IgD-negative memory B cell (primary cell): Measurements from ENCODE around the gene ATP10B. TPM values are rescaled to one million over a fixed set of nuclear protein-coding genes. Genes with fewer than 3 reads are reported as not detected.

Experiments used
- H3K27ac Mint-ChIP-seq, 3 donors: one replicate each; pipeline ENCODE4 v1.8.0; 2020 to 2022; ENCODE audit warnings: mild to moderate bottlenecking in 3 of 3, mixed read lengths in 3 of 3, moderate library complexity in 1 of 3
- H3K27me3 Mint-ChIP-seq: one replicate; pipeline ENCODE4 v1.8.0; 2021; ENCODE audit warnings: mixed read lengths
- H3K36me3 Mint-ChIP-seq: one replicate; pipeline ENCODE4 v1.8.0; 2020; ENCODE audit warnings: mild to moderate bottlenecking, mixed read lengths
- H3K4me1 Mint-ChIP-seq, 3 donors: one replicate each; pipeline ENCODE4 v1.8.0; 2020 to 2022; ENCODE audit warnings: mixed read lengths in 3 of 3, mild to moderate bottlenecking in 1 of 3
- H3K4me3 Mint-ChIP-seq, 4 donors: one replicate each; pipeline ENCODE4 v1.8.0; 2020 to 2022; ENCODE audit warnings: mild to moderate bottlenecking in 4 of 4, mixed read lengths in 4 of 4, moderate library complexity in 3 of 4
- H3K9me3 Mint-ChIP-seq, 3 donors: one replicate each; pipeline ENCODE4 v1.8.0; 2020 to 2021; ENCODE audit warnings: mixed read lengths in 3 of 3, mild to moderate bottlenecking in 1 of 3
- polyA plus RNA-seq: library from polyadenylated mRNA; unstranded; fragments of 300-500 nt; fragmentation: Illumina TruSeq; gene quantifications from one replicate; pipeline ENCODE4 v1.2.3, GENCODE V29; 2021

The ATP10B gene
- polyA plus RNA-seq, 1 donor from 2014 or later, result 1.0 TPM

- H3K9me3 Mint-ChIP-seq, result no peaks in the 10 kb centered on the region
- H3K36me3 Mint-ChIP-seq, result no peaks in the 10 kb centered on the region
- no peaks in the 10 kb centered on the region for H3K4me1 Mint-ChIP-seq
- H3K27ac Mint-ChIP-seq, result no peak overlapping the region
- H3K27me3 Mint-ChIP-seq, result peaks cover 2% of the 10 kb centered on the region
- H3K4me3 Mint-ChIP-seq, result no peak overlapping the region
Measured at GRCh38 chr5:160792732-160793529, 59.1 kb downstream of the ATP10B start.

- Mint-ChIP-seq H3K9me3 (no peaks in the 10 kb centered on the region), H3K36me3 (no peaks in the 10 kb centered on the region), H3K27me3 (peaks cover 2% of the 10 kb centered on the region), H3K27ac (no peak overlapping the region), H3K4me3 (no peak overlapping the region), H3K4me1 (no peaks in the 10 kb centered on the region)
Measured at GRCh38 chr5:160792281-160792680, 59.7 kb downstream of the ATP10B start.

GRCh38 chr5:160789219-160789859, 62.7 kb downstream of the ATP10B start:
- H3K4me3 Mint-ChIP-seq, result no peak overlapping the region
- no peaks in the 10 kb centered on the region for H3K27me3 Mint-ChIP-seq
- H3K36me3 Mint-ChIP-seq, result no peaks in the 10 kb centered on the region
- no peaks in the 10 kb centered on the region for H3K4me1 Mint-ChIP-seq
- no peaks in the 10 kb centered on the region for H3K9me3 Mint-ChIP-seq
- H3K27ac Mint-ChIP-seq, result no peak overlapping the region

GRCh38 chr5:160788102-160788660, 63.8 kb downstream of the ATP10B start:
- H3K27me3 Mint-ChIP-seq, result no peaks in the 10 kb centered on the region
- no peak overlapping the region for H3K27ac Mint-ChIP-seq
- no peaks in the 10 kb centered on the region for H3K9me3 Mint-ChIP-seq
- H3K4me3 Mint-ChIP-seq, result no peak overlapping the region
- no peaks in the 10 kb centered on the region for H3K36me3 Mint-ChIP-seq
- no peaks in the 10 kb centered on the region for H3K4me1 Mint-ChIP-seq

GRCh38 chr5:160787240-160787639, 64.8 kb downstream of the ATP10B start:
- no peaks in the 10 kb centered on the region for H3K4me1 Mint-ChIP-seq
- no peaks in the 10 kb centered on the region for H3K9me3 Mint-ChIP-seq
- H3K27me3 Mint-ChIP-seq, result no peaks in the 10 kb centered on the region
- H3K36me3 Mint-ChIP-seq, result no peaks in the 10 kb centered on the region
- H3K4me3 Mint-ChIP-seq, result no peak overlapping the region
- H3K27ac Mint-ChIP-seq, result no peak overlapping the region

- Mint-ChIP-seq H3K27ac (no peak overlapping the region), H3K4me3 (no peak overlapping the region), H3K36me3 (no peaks in the 10 kb centered on the region), H3K9me3 (no peaks in the 10 kb centered on the region), H3K27me3 (no peaks in the 10 kb centered on the region), H3K4me1 (no peaks in the 10 kb centered on the region)
Measured at GRCh38 chr5:160774666-160775315, 77.2 kb downstream of the ATP10B start.

- H3K4me3 Mint-ChIP-seq, result no peak overlapping the region
- no peaks in the 10 kb centered on the region for H3K27me3 Mint-ChIP-seq
Measured at GRCh38 chr5:160773646-160774410, 78.2 kb downstream of the ATP10B start.

GRCh38 chr5:160772854-160773253, 79.2 kb downstream of the ATP10B start:
- no peaks in the 10 kb centered on the region for H3K36me3 Mint-ChIP-seq

More at GRCh38 chr5:160773646-160774410, 78.2 kb downstream of the ATP10B start:
- no peaks in the 10 kb centered on the region for H3K4me1 Mint-ChIP-seq
- no peak overlapping the region for H3K27ac Mint-ChIP-seq
- H3K9me3 Mint-ChIP-seq, result no peaks in the 10 kb centered on the region
- no peaks in the 10 kb centered on the region for H3K36me3 Mint-ChIP-seq

GRCh38 chr5:160770718-160771117, 81.3 kb downstream of the ATP10B start:
- Mint-ChIP-seq H3K27me3 (no peaks in the 10 kb centered on the region), H3K9me3 (peaks cover 0 to under 1% (median 0%) of the 10 kb centered on the region in 3 donors), H3K27ac (no peak overlapping the region), H3K4me1 (no peaks in the 10 kb centered on the region), H3K36me3 (no peaks in the 10 kb centered on the region), H3K4me3 (no peak overlapping the region)

More at GRCh38 chr5:160772854-160773253, 79.2 kb downstream of the ATP10B start:
- Mint-ChIP-seq H3K27ac (no peak overlapping the region), H3K4me3 (no peak overlapping the region), H3K4me1 (no peaks in the 10 kb centered on the region), H3K27me3 (no peaks in the 10 kb centered on the region), H3K9me3 (no peaks in the 10 kb centered on the region)

- no peaks in the 10 kb centered on the region for H3K4me1 Mint-ChIP-seq
- H3K27ac Mint-ChIP-seq, result no peak overlapping the region
- no peaks in the 10 kb centered on the region for H3K27me3 Mint-ChIP-seq
- no peaks in the 10 kb centered on the region for H3K36me3 Mint-ChIP-seq
- peaks cover 0 to 1% (median 0%) of the 10 kb centered on the region in 3 donors for H3K9me3 Mint-ChIP-seq
- no peak overlapping the region for H3K4me3 Mint-ChIP-seq
Measured at GRCh38 chr5:160769301-160769700, 82.7 kb downstream of the ATP10B start.

GRCh38 chr5:160767062-160767461, 84.9 kb downstream of the ATP10B start:
- Mint-ChIP-seq H3K4me1 (no peaks in the 10 kb centered on the region), H3K9me3 (peaks cover 1 to 5% (median 1%) of the 10 kb centered on the region in 3 donors), H3K4me3 (no peak overlapping the region), H3K36me3 (no peaks in the 10 kb centered on the region), H3K27ac (no peak overlapping the region), H3K27me3 (no peaks in the 10 kb centered on the region)

- Mint-ChIP-seq H3K4me3 (no peak overlapping the region), H3K4me1 (no peaks in the 10 kb centered on the region), H3K27me3 (peaks cover 3% of the 10 kb centered on the region), H3K27ac (no peak overlapping the region), H3K36me3 (no peaks in the 10 kb centered on the region), H3K9me3 (peaks cover 0 to 12% (median 3%) of the 10 kb centered on the region in 3 donors)
Measured at GRCh38 chr5:160760008-160760407, 92.0 kb downstream of the ATP10B start.

- no peak overlapping the region for H3K4me3 Mint-ChIP-seq
- H3K27ac Mint-ChIP-seq, result no peak overlapping the region
- peaks cover 3% of the 10 kb centered on the region for H3K27me3 Mint-ChIP-seq
- H3K4me1 Mint-ChIP-seq, result peaks cover 0 to 1% (median 0%) of the 10 kb centered on the region in 3 donors
- peaks cover 0 to 8% (median 3%) of the 10 kb centered on the region in 3 donors for H3K9me3 Mint-ChIP-seq
- H3K36me3 Mint-ChIP-seq, result no peaks in the 10 kb centered on the region
Measured at GRCh38 chr5:160757194-160757593, 94.8 kb downstream of the ATP10B start.

GRCh38 chr5:160750938-160751657, 100.9 kb downstream of the ATP10B start:
- H3K27ac Mint-ChIP-seq, result no peak overlapping the region
- peaks cover 0 to 1% (median 0%) of the 10 kb centered on the region in 3 donors for H3K4me1 Mint-ChIP-seq
- peaks cover 5% of the 10 kb centered on the region for H3K27me3 Mint-ChIP-seq
- no peaks in the 10 kb centered on the region for H3K36me3 Mint-ChIP-seq
- no peak overlapping the region for H3K4me3 Mint-ChIP-seq
- peaks cover 0 to under 1% (median 0%) of the 10 kb centered on the region in 3 donors for H3K9me3 Mint-ChIP-seq
